Body of pancreas (tissue), 4 donors: ENCODE results near the gene INSR. TPM values are rescaled to one million over a fixed set of nuclear protein-coding genes. Genes with fewer than 3 reads are reported as not detected.

Experiments
- ATAC-seq: fragments of 150-250 bp; one replicate; pipeline ENCODE4 v1.9.1; 2016
- DNase-seq, 4 donors: peaks; one replicate each; pipeline ENCODE4 v3.0.0-alpha.2; 2019
- H3K27ac ChIP-seq, 4 donors: fragments of 200-600 bp; sonication (generic); 1 replicate in 3 of 4; 2 replicates in 1 of 4; pipeline versions ENCODE4 v1.5.1 to v1.6.1; 2016 to 2019; ENCODE audit warnings: mild to moderate bottlenecking in 1 of 4, mixed read lengths in 1 of 4, moderate library complexity in 1 of 4
- H3K27me3 ChIP-seq, 2 donors: fragments of 200-600 bp; sonication (generic); one replicate each; pipeline ENCODE4 v1.6.0; 2016; ENCODE audit warnings: mild to moderate bottlenecking in 1 of 2
- H3K36me3 ChIP-seq, 2 donors: fragments of 200-600 bp; sonication (generic); replicated peaks in 1 of 2; 2 replicates each; pipeline ENCODE4 v1.5.1; 2016; ENCODE audit warnings: low read depth in 2 of 2; ENCODE audit not compliant: insufficient read depth in 1 of 2
- H3K4me1 ChIP-seq: fragments of 200-600 bp; sonication (generic); one replicate; pipeline ENCODE4 v1.6.0; 2016
- H3K4me3 ChIP-seq, 2 donors: fragments of 200-600 bp; sonication (generic); 1 replicate in 1 of 2; 2 replicates in 1 of 2; pipeline ENCODE4 v1.5.1; 2016 to 2019
- H3K9me3 ChIP-seq, 3 donors: fragments of 200-600 bp; sonication (generic); 1 replicate in 2 of 3; 2 replicates in 1 of 3; pipeline ENCODE4 v1.5.1; 2016
- CTCF ChIP-seq, 7 experiments: fragments of 450-650 bp in 4 of 7; fragments of 200-600 bp in 3 of 7; sonication (generic) in 3 of 7; IDR thresholded peaks; one replicate each; pipeline ENCODE4 v1.5.1; 2016 to 2019; ENCODE audit warnings: antibody characterized with exemption in 7 of 7
- POLR2A ChIP-seq, 3 donors: fragments of 450-650 bp; IDR thresholded peaks; one replicate each; pipeline ENCODE4 v1.6.1; 2016; ENCODE audit warnings: antibody characterized with exemption in 3 of 3, mild to moderate bottlenecking in 2 of 3
- whole genome bisulfite sequencing, 2 donors: methylation state at CpG; one replicate each; pipeline ENCODE4 v1.1.5; 2017; 5-methylcytosine and 5-hydroxymethylcytosine counted together
- intact Hi-C: fragments of 100-400 bp; cut with DNase I; formaldehyde crosslinking; loops from one replicate; pipeline ENCODE4 v1.15.1; 2023
- total RNA-seq, 2 donors: library from RNA; depleted of rRNA; stranded (reverse); fragments of >200 nt; gene quantifications; one replicate each; pipeline ENCODE4 v1.1.0, GENCODE V29; 2016

The INSR gene
- total RNA-seq, 2 donors from 2014 or later: 243 to 284 TPM

- WGBS, 2 donors: 53 to 61% methylated on average over 7 of the region's 7 CpGs
Measured at GRCh38 chr19:7215176-7215575, 79.0 kb downstream of the INSR start.

GRCh38 chr19:7214324-7215089, 79.7 kb downstream of the INSR start:
- ATAC-seq (no peak), DNase-seq (peak; percentile 49 to 69 (median 62))
- H3K36me3 ChIP-seq: no peaks in the 10 kb centered on the region
- H3K4me3 ChIP-seq: no peak overlapping the region
- no peaks in the 10 kb centered on the region for H3K27me3 ChIP-seq
- H3K27ac ChIP-seq: peak overlapping the region; percentile 83 to 96 (median 92)
- H3K9me3 ChIP-seq: no peaks in the 10 kb centered on the region
- intact Hi-C loops: no loop called here
- peaks cover 83% of the 10 kb centered on the region for H3K4me1 ChIP-seq
- WGBS, 2 donors: 33 to 36% methylated on average over 10 of the region's 10 CpGs
- TF ChIP-seq POLR2A (IDR thresholded peaks at IDR 0.05): peak in 1 of 3 donors; percentile 30
- no peak for TF ChIP-seq CTCF (IDR thresholded peaks at IDR 0.05)

More at GRCh38 chr19:7215176-7215575, 79.0 kb downstream of the INSR start:
- no peaks in the 10 kb centered on the region for H3K36me3 ChIP-seq
- DNase-seq: no peak
- intact Hi-C loops: no loop called here
- no peak overlapping the region for H3K4me3 ChIP-seq
- H3K4me1 ChIP-seq: peaks cover 83% of the 10 kb centered on the region
- no peaks in the 10 kb centered on the region for H3K27me3 ChIP-seq
- ATAC-seq: no peak
- TF ChIP-seq POLR2A (IDR thresholded peaks at IDR 0.05): no peak
- TF ChIP-seq CTCF (IDR thresholded peaks at IDR 0.05): no peak
- peak overlapping the region; percentile 83 to 96 (median 92) for H3K27ac ChIP-seq
- H3K9me3 ChIP-seq: no peaks in the 10 kb centered on the region

- Histone ChIP-seq H3K4me1 (peaks cover 86% of the 10 kb centered on the region), H3K27ac (peak overlapping the region; percentile 83 to 96 (median 92)), H3K36me3 (no peaks in the 10 kb centered on the region), H3K27me3 (no peaks in the 10 kb centered on the region), H3K9me3 (no peaks in the 10 kb centered on the region), H3K4me3 (no peak overlapping the region)
- WGBS, 2 donors: 57 to 61% methylated on average over 14 of the region's 14 CpGs
- TF ChIP-seq CTCF (IDR thresholded peaks at IDR 0.05): no peak
- TF ChIP-seq POLR2A (IDR thresholded peaks at IDR 0.05): peak in 1 of 3 donors; percentile 10
- ATAC-seq (no peak), DNase-seq (no peak)
- intact Hi-C loops: no loop called here
Measured at GRCh38 chr19:7213628-7214323, 80.4 kb downstream of the INSR start.

GRCh38 chr19:7211191-7211951, 82.8 kb downstream of the INSR start:
- WGBS, 2 donors: 8 to 17% methylated on average over 21 of the region's 21 CpGs

More at GRCh38 chr19:7211191-7211951, 82.8 kb downstream of the INSR start:
- no peak for TF ChIP-seq CTCF (IDR thresholded peaks at IDR 0.05)
- peak in 2 of 3 donors; percentile 37 to 50 for TF ChIP-seq POLR2A (IDR thresholded peaks at IDR 0.05)
- peaks cover 99% of the 10 kb centered on the region for H3K4me1 ChIP-seq
- H3K27ac ChIP-seq: peak overlapping the region; percentile 91 to 96 (median 94)
- no peaks in the 10 kb centered on the region for H3K36me3 ChIP-seq
- intact Hi-C loops: no loop called here
- peak; percentile 84 for ATAC-seq
- H3K4me3 ChIP-seq: no peak overlapping the region
- peak; percentile 90 to 96 (median 93) for DNase-seq
- H3K27me3 ChIP-seq: no peaks in the 10 kb centered on the region
- H3K9me3 ChIP-seq: no peaks in the 10 kb centered on the region
